Esophagus squamous epithelium (tissue), 4 donors: Measurements from ENCODE around the gene SMYD3.

Experiments used
- POLR2A ChIP-seq, 4 donors: fragments of 450-650 bp; IDR thresholded peaks; one replicate each; pipeline ENCODE4 v1.6.1; 2017; ENCODE audit warnings: antibody characterized with exemption in 4 of 4, mild to moderate bottlenecking in 4 of 4, moderate library complexity in 3 of 4
- TF ChIP-seq, protein P1 (sequence below), 6 experiments: fragments of 450-650 bp in 4 of 6; fragments of 200-600 bp in 2 of 6; sonication (generic) in 2 of 6; IDR thresholded peaks; one replicate each; pipeline ENCODE4 v1.5.1; 2016 to 2019; ENCODE audit warnings: antibody characterized with exemption in 6 of 6, mild to moderate bottlenecking in 4 of 6, moderate library complexity in 4 of 6

DNA sequence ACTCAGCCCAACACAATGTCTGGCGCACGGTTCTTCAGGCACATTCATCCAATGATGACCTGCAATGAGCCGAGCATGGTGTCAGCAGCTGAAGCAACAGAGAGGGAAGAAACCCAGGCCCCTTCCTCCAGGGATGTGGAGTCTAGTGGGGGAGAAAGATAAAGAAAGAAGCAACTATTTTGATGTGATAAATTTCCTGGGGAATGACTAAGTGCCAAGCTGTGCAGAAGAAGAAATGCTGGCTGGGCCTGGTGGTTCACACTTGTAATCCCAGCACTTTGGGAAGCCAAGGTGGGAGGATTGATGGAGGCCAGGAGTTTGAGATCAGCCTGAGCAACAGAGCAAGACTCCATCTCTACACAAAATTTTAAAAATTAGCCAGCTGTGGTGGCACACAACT lies 790.5 kb downstream of the SMYD3 start:
- no peak for TF ChIP-seq POLR2A (IDR thresholded peaks at IDR 0.05)
- TF ChIP-seq, protein P1, sequence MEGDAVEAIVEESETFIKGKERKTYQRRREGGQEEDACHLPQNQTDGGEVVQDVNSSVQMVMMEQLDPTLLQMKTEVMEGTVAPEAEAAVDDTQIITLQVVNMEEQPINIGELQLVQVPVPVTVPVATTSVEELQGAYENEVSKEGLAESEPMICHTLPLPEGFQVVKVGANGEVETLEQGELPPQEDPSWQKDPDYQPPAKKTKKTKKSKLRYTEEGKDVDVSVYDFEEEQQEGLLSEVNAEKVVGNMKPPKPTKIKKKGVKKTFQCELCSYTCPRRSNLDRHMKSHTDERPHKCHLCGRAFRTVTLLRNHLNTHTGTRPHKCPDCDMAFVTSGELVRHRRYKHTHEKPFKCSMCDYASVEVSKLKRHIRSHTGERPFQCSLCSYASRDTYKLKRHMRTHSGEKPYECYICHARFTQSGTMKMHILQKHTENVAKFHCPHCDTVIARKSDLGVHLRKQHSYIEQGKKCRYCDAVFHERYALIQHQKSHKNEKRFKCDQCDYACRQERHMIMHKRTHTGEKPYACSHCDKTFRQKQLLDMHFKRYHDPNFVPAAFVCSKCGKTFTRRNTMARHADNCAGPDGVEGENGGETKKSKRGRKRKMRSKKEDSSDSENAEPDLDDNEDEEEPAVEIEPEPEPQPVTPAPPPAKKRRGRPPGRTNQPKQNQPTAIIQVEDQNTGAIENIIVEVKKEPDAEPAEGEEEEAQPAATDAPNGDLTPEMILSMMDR (IDR thresholded peaks at IDR 0.05): no peak
